Measurements from ENCODE around the gene FIBCD1.

Gene FIBCD1

GRCh38 chr9:130936285-130937117 is 2.5 kb downstream of the FIBCD1 start:
- no peak for DNase-seq (ENCODE audit: low read depth, low spot score)

GRCh38 chr9:130935648-130936271 is 3.3 kb downstream of the FIBCD1 start:
- no peak for DNase-seq (ENCODE audit: low read depth, low spot score)

- DNase-seq (ENCODE audit: low read depth, low spot score): no peak
Observed at GRCh38 chr9:130934702-130935647, 4.1 kb downstream of the FIBCD1 start.

- no peak for DNase-seq (ENCODE audit: low read depth, low spot score)
Observed at GRCh38 chr9:130934246-130934645, 4.8 kb downstream of the FIBCD1 start.

- DNase-seq (ENCODE audit: low read depth, low spot score): no peak
Observed at GRCh38 chr9:130933114-130934046, 5.7 kb downstream of the FIBCD1 start.

GRCh38 chr9:130932255-130933079 is 6.6 kb downstream of the FIBCD1 start:
- DNase-seq (ENCODE audit: low read depth, low spot score): no peak

GRCh38 chr9:130931508-130932254 is 7.4 kb downstream of the FIBCD1 start:
- no peak for DNase-seq (ENCODE audit: low read depth, low spot score)

GRCh38 chr9:130930804-130931349 is 8.2 kb downstream of the FIBCD1 start:
- no peak for DNase-seq (ENCODE audit: low read depth, low spot score)

GRCh38 chr9:130930132-130930803 is 8.8 kb downstream of the FIBCD1 start:
- no peak for DNase-seq (ENCODE audit: low read depth, low spot score)

GRCh38 chr9:130929571-130930038 is 9.4 kb downstream of the FIBCD1 start:
- no peak for DNase-seq (ENCODE audit: low read depth, low spot score)

GRCh38 chr9:130927995-130928900 is 10.8 kb downstream of the FIBCD1 start:
- DNase-seq (ENCODE audit: low read depth, low spot score): no peak

GRCh38 chr9:130927338-130927737 is 11.7 kb downstream of the FIBCD1 start:
- DNase-seq (ENCODE audit: low read depth, low spot score): no peak

GRCh38 chr9:130925050-130925678 is 13.9 kb downstream of the FIBCD1 start:
- no peak for DNase-seq (ENCODE audit: low read depth, low spot score)

- DNase-seq (ENCODE audit: low read depth, low spot score): no peak
Observed at GRCh38 chr9:130924448-130924788, 14.6 kb downstream of the FIBCD1 start.

- DNase-seq (ENCODE audit: low read depth, low spot score): no peak
Observed at GRCh38 chr9:130923611-130924447, 15.2 kb downstream of the FIBCD1 start.
